Muscle of leg (tissue), 11 donors: ENCODE data around the gene ANTXR1. TPM values are rescaled to one million over a fixed set of nuclear protein-coding genes. Genes with fewer than 3 reads are reported as not detected.
A peak's percentile ranks its signal among the peaks of the same experiment; 100 is the strongest.

Source experiments
- DNase-seq: peaks from one replicate; pipeline ENCODE4 v3.0.0; 2013
- H3K27ac ChIP-seq: one replicate; pipeline ENCODE4 v1.5.1; 2013; ENCODE audit warnings: mild to moderate bottlenecking, low read length, control low read depth
- H3K27me3 ChIP-seq: one replicate; pipeline ENCODE4 v1.6.1; 2013; ENCODE audit warnings: low read length; ENCODE audit not compliant: control insufficient read depth, insufficient read depth
- H3K36me3 ChIP-seq: one replicate; pipeline ENCODE4 v1.6.1; 2013; ENCODE audit warnings: low read length; ENCODE audit not compliant: control insufficient read depth, insufficient read depth
- H3K4me1 ChIP-seq: one replicate; pipeline ENCODE4 v1.6.1; 2013; ENCODE audit warnings: low read length; ENCODE audit not compliant: control insufficient read depth, insufficient read depth
- H3K4me3 ChIP-seq: one replicate; pipeline ENCODE4 v1.5.1; 2013; ENCODE audit warnings: low read length, control low read depth
- H3K9me3 ChIP-seq: replicated peaks from 2 replicates; pipeline ENCODE4 v1.6.1; 2013; ENCODE audit warnings: low read depth, low read length; ENCODE audit not compliant: control insufficient read depth
- WGBS: methylation state at CpG from one replicate; pipeline ENCODE4 v1.1.5; 2013; ENCODE audit warnings: missing lambda C conversion rate; ENCODE audit not compliant: insufficient coverage; 5-methylcytosine and 5-hydroxymethylcytosine counted together
- polyA plus RNA-seq, 8 donors: library from polyadenylated mRNA; unstranded; fragments of 120-200 nt; gene quantifications; one replicate each; pipeline versions ENCODE4 v1.2.1 to v1.2.3, GENCODE V29; 2013; ENCODE audit warnings: inconsistent platforms in 1 of 8, low replicate concordance in 1 of 8; ENCODE audit not compliant: insufficient read length in 8 of 8, insufficient read depth in 1 of 8
- total RNA-seq: library from RNA; stranded (reverse); fragments of 120-200 nt; gene quantifications from one replicate; pipeline ENCODE4 v1.2.4, GENCODE V29; 2013

The ANTXR1 gene
- total and polyA plus RNA-seq, 9 donors, result 84.4 to 187 (median 133) TPM

GRCh38 chr2:69080071-69080470 lies 67.1 kb downstream of the ANTXR1 start:
- no peak overlapping the region for H3K4me3 ChIP-seq
- peaks cover 9% of the 10 kb centered on the region for H3K4me1 ChIP-seq
- no peak for DNase-seq
- H3K36me3 ChIP-seq, result peaks cover 69% of the 10 kb centered on the region
- WGBS, result no CpG with 5 or more reads among the region's 4 CpGs
- no peaks in the 10 kb centered on the region for H3K27me3 ChIP-seq
- no peak overlapping the region for H3K27ac ChIP-seq
- no peaks in the 10 kb centered on the region for H3K9me3 ChIP-seq

GRCh38 chr2:69081001-69081580 lies 68.1 kb downstream of the ANTXR1 start:
- no peaks in the 10 kb centered on the region for H3K9me3 ChIP-seq
- H3K4me1 ChIP-seq, result peaks cover 9% of the 10 kb centered on the region
- H3K27me3 ChIP-seq, result no peaks in the 10 kb centered on the region
- no CpG with 5 or more reads among the region's 3 CpGs for WGBS
- no peak overlapping the region for H3K4me3 ChIP-seq
- DNase-seq, result peak; percentile 69
- H3K27ac ChIP-seq, result no peak overlapping the region
- H3K36me3 ChIP-seq, result peaks cover 63% of the 10 kb centered on the region

- Histone ChIP-seq H3K36me3 (peaks cover 61% of the 10 kb centered on the region), H3K9me3 (no peaks in the 10 kb centered on the region), H3K27ac (no peak overlapping the region), H3K4me1 (peaks cover 9% of the 10 kb centered on the region), H3K27me3 (no peaks in the 10 kb centered on the region), H3K4me3 (no peak overlapping the region)
- WGBS, result 84% methylated on average over 3 of the region's 4 CpGs
- no peak for DNase-seq
Measured at GRCh38 chr2:69081757-69082156, 68.8 kb downstream of the ANTXR1 start.

- Histone ChIP-seq H3K9me3 (no peaks in the 10 kb centered on the region), H3K27ac (no peak overlapping the region), H3K4me3 (no peak overlapping the region), H3K36me3 (peaks cover 61% of the 10 kb centered on the region), H3K27me3 (no peaks in the 10 kb centered on the region), H3K4me1 (peaks cover 9% of the 10 kb centered on the region)
- peak; percentile 61 for DNase-seq
- WGBS, result 73% methylated on average over 6 of the region's 9 CpGs
Measured at GRCh38 chr2:69082430-69082997, 69.5 kb downstream of the ANTXR1 start.

- DNase-seq, result peak; percentile 44
- Histone ChIP-seq H3K27ac (no peak overlapping the region), H3K36me3 (peaks cover 60% of the 10 kb centered on the region), H3K4me1 (peaks cover 9% of the 10 kb centered on the region), H3K9me3 (no peaks in the 10 kb centered on the region), H3K27me3 (no peaks in the 10 kb centered on the region), H3K4me3 (no peak overlapping the region)
- WGBS, result 62% methylated on average over 2 of the region's 2 CpGs
Measured at GRCh38 chr2:69083235-69083748, 70.3 kb downstream of the ANTXR1 start.

GRCh38 chr2:69084492-69084891 lies 71.5 kb downstream of the ANTXR1 start:
- Histone ChIP-seq H3K27me3 (no peaks in the 10 kb centered on the region), H3K4me1 (peaks cover 9% of the 10 kb centered on the region), H3K27ac (no peak overlapping the region), H3K4me3 (no peak overlapping the region), H3K9me3 (no peaks in the 10 kb centered on the region), H3K36me3 (peaks cover 58% of the 10 kb centered on the region)
- no peak for DNase-seq
- no CpG with 5 or more reads among the region's 4 CpGs for WGBS

- peaks cover 9% of the 10 kb centered on the region for H3K4me1 ChIP-seq
Measured at GRCh38 chr2:69086466-69086865, 73.5 kb downstream of the ANTXR1 start.

GRCh38 chr2:69087211-69087911 lies 74.4 kb downstream of the ANTXR1 start:
- Histone ChIP-seq H3K4me3 (no peak overlapping the region), H3K36me3 (peaks cover 59% of the 10 kb centered on the region), H3K4me1 (peaks cover 9% of the 10 kb centered on the region), H3K27ac (no peak overlapping the region), H3K9me3 (no peaks in the 10 kb centered on the region), H3K27me3 (no peaks in the 10 kb centered on the region)
- DNase-seq, result no peak
- 88% methylated on average over 2 of the region's 5 CpGs for WGBS

More at GRCh38 chr2:69086466-69086865, 73.5 kb downstream of the ANTXR1 start:
- WGBS, result 86% methylated on average over 4 of the region's 4 CpGs
- H3K27me3 ChIP-seq, result no peaks in the 10 kb centered on the region
- H3K9me3 ChIP-seq, result no peaks in the 10 kb centered on the region
- no peak overlapping the region for H3K27ac ChIP-seq
- peaks cover 63% of the 10 kb centered on the region for H3K36me3 ChIP-seq
- no peak overlapping the region for H3K4me3 ChIP-seq
- no peak for DNase-seq

GRCh38 chr2:69087912-69088240 lies 74.9 kb downstream of the ANTXR1 start:
- Histone ChIP-seq H3K36me3 (peaks cover 58% of the 10 kb centered on the region), H3K27me3 (no peaks in the 10 kb centered on the region), H3K4me3 (no peak overlapping the region), H3K27ac (no peak overlapping the region), H3K4me1 (peaks cover 7% of the 10 kb centered on the region), H3K9me3 (no peaks in the 10 kb centered on the region)
- WGBS, result 100% methylated on average over 1 of the region's 1 CpG
- DNase-seq, result no peak

GRCh38 chr2:69088466-69088865 lies 75.5 kb downstream of the ANTXR1 start:
- H3K27ac ChIP-seq, result no peak overlapping the region
- 96% methylated on average over 3 of the region's 3 CpGs for WGBS

More at GRCh38 chr2:69088466-69088865, 75.5 kb downstream of the ANTXR1 start:
- Histone ChIP-seq H3K9me3 (no peaks in the 10 kb centered on the region), H3K4me1 (peaks cover 2% of the 10 kb centered on the region), H3K27me3 (no peaks in the 10 kb centered on the region), H3K36me3 (peaks cover 54% of the 10 kb centered on the region), H3K4me3 (no peak overlapping the region)
- DNase-seq, result no peak
